ENCODE data around the gene ACACA. TPM values are rescaled to one million over a fixed set of nuclear protein-coding genes. Genes with fewer than 3 reads are reported as not detected.

The ACACA gene
- total RNA-seq, 1 experiment from 2014 or later, result 33.0 TPM

GRCh38 chr17:37286430-37286829 lies 120.2 kb downstream of the ACACA start:
- H3K4me2 ChIP-seq (ENCODE audit: low read length), result no peak overlapping the region
- H3K4me1 ChIP-seq (ENCODE audit: insufficient read depth, low read length), result no peaks in the 10 kb centered on the region
- peaks cover 5% of the 10 kb centered on the region; the same call in 1 of the 2 replicates for H3K36me3 ChIP-seq (ENCODE audit: low read depth, low read length)
- no peaks in the 10 kb centered on the region for H3K27me3 ChIP-seq (ENCODE audit: low read length)
- no peak for ATAC-seq
- POLR2A ChIA-PET (ENCODE audit: unreplicated experiment), result no interaction called here
- H3K9me3 ChIP-seq (ENCODE audit: low read length), result no peaks in the 10 kb centered on the region
- no peaks in the 10 kb centered on the region for H3K79me2 ChIP-seq (ENCODE audit: low read length)
- DNase-seq, result no peak
- H3K9me2 ChIP-seq (replicated peaks; ENCODE audit: low read length), result no peaks in the 10 kb centered on the region
- no peak for TF ChIP-seq EZH2phosphoT487 (IDR thresholded peaks at IDR 0.05; ENCODE audit: borderline replicate concordance, low read length)
- no peak for TF ChIP-seq EZH2 (IDR thresholded peaks at IDR 0.05; ENCODE audit: low read length, unreplicated experiment)
- no peak for TF ChIP-seq CTCF (conservative IDR thresholded peaks at IDR 0.05; ENCODE audit: low read depth, low read length)
- no peak overlapping the region for H3K27ac ChIP-seq (ENCODE audit: low read length)
- intact Hi-C loops (cut with micrococcal nuclease), result no loop called here
- no peaks in the 10 kb centered on the region for H3F3A ChIP-seq (ENCODE audit: low read length, unreplicated experiment)
- BruUV-seq (replicated peaks), result no TSS peak
- H2AFZ ChIP-seq (ENCODE audit: low read length), result no peak overlapping the region
- H3K4me3 ChIP-seq (ENCODE audit: low read length), result no peak overlapping the region
- H4K20me1 ChIP-seq (ENCODE audit: low read length), result no peaks in the 10 kb centered on the region; the same call in 1 of the 2 replicates
- H3K9ac ChIP-seq (ENCODE audit: low read length), result no peak overlapping the region
- CTCF ChIA-PET, result no interaction called here

GRCh38 chr17:37284191-37284590 lies 122.4 kb downstream of the ACACA start:
- intact Hi-C loops (cut with micrococcal nuclease), result no loop called here
- H3F3A ChIP-seq (ENCODE audit: low read length, unreplicated experiment), result no peaks in the 10 kb centered on the region
- no peak overlapping the region for H3K27ac ChIP-seq (ENCODE audit: low read length)
- H3K36me3 ChIP-seq (ENCODE audit: low read depth, low read length), result peaks cover 5% of the 10 kb centered on the region; the same call in 1 of the 2 replicates
- ChIA-PET CTCF (no interaction called here), POLR2A (ENCODE audit: unreplicated experiment) (no interaction called here)
- no peaks in the 10 kb centered on the region for H3K4me1 ChIP-seq (ENCODE audit: insufficient read depth, low read length)
- no peaks in the 10 kb centered on the region for H3K27me3 ChIP-seq (ENCODE audit: low read length)
- H3K9me3 ChIP-seq (ENCODE audit: low read length), result no peaks in the 10 kb centered on the region
- no peaks in the 10 kb centered on the region for H4K20me1 ChIP-seq (ENCODE audit: low read length)
- DNase-seq, result no peak
- TF ChIP-seq EZH2phosphoT487 (IDR thresholded peaks at IDR 0.05; ENCODE audit: borderline replicate concordance, low read length) (no peak), EZH2 (IDR thresholded peaks at IDR 0.05; ENCODE audit: low read length, unreplicated experiment) (no peak), CTCF (conservative IDR thresholded peaks at IDR 0.05; ENCODE audit: low read depth, low read length) (no peak)
- no peak for ATAC-seq
- H3K4me3 ChIP-seq (ENCODE audit: low read length), result no peak overlapping the region
- no TSS peak for BruUV-seq (replicated peaks)
- no peaks in the 10 kb centered on the region for H3K79me2 ChIP-seq (ENCODE audit: low read length)
- no peaks in the 10 kb centered on the region for H3K9me2 ChIP-seq (replicated peaks; ENCODE audit: low read length)
- H3K4me2 ChIP-seq (ENCODE audit: low read length), result no peak overlapping the region
- no peak overlapping the region for H2AFZ ChIP-seq (ENCODE audit: low read length)
- H3K9ac ChIP-seq (ENCODE audit: low read length), result no peak overlapping the region

- Histone ChIP-seq H3F3A (ENCODE audit: low read length, unreplicated experiment) (no peaks in the 10 kb centered on the region), H3K4me2 (ENCODE audit: low read length) (no peak overlapping the region), H3K27me3 (ENCODE audit: low read length) (no peaks in the 10 kb centered on the region), H3K36me3 (ENCODE audit: low read depth, low read length) (peaks cover 5% of the 10 kb centered on the region; the same call in 1 of the 2 replicates), H2AFZ (ENCODE audit: low read length) (no peak overlapping the region), H3K9me3 (ENCODE audit: low read length) (no peaks in the 10 kb centered on the region), H3K9me2 (replicated peaks; ENCODE audit: low read length) (no peaks in the 10 kb centered on the region), H3K27ac (ENCODE audit: low read length) (no peak overlapping the region), H3K4me3 (ENCODE audit: low read length) (no peak overlapping the region), H3K9ac (ENCODE audit: low read length) (no peak overlapping the region), H3K4me1 (ENCODE audit: insufficient read depth, low read length) (no peaks in the 10 kb centered on the region), H3K79me2 (ENCODE audit: low read length) (no peaks in the 10 kb centered on the region), H4K20me1 (ENCODE audit: low read length) (no peaks in the 10 kb centered on the region)
- TF ChIP-seq EZH2phosphoT487 (IDR thresholded peaks at IDR 0.05; ENCODE audit: borderline replicate concordance, low read length) (no peak), CTCF (conservative IDR thresholded peaks at IDR 0.05; ENCODE audit: low read depth, low read length) (no peak), EZH2 (IDR thresholded peaks at IDR 0.05; ENCODE audit: low read length, unreplicated experiment) (no peak)
- intact Hi-C loops (cut with micrococcal nuclease), result no loop called here
- ChIA-PET POLR2A (ENCODE audit: unreplicated experiment) (no interaction called here), CTCF (no interaction called here)
- ATAC-seq (no peak), DNase-seq (no peak)
- BruUV-seq (replicated peaks), result no TSS peak
These were observed 123.1 kb downstream of the ACACA start for GRCh38 chr17:37283414-37283961.
